ENCODE data around the gene ATG4C. TPM values are rescaled to one million over a fixed set of nuclear protein-coding genes. Genes with fewer than 3 reads are reported as not detected.
"Not testable (repeated sequence)": the region's sequence is repeated elsewhere in the genome, so short reads cannot be mapped to it uniquely, and the experiment has no call there.

ATG4C gene
- total RNA-seq, 1 donor from 2014 or later = 4.2 TPM

DNA sequence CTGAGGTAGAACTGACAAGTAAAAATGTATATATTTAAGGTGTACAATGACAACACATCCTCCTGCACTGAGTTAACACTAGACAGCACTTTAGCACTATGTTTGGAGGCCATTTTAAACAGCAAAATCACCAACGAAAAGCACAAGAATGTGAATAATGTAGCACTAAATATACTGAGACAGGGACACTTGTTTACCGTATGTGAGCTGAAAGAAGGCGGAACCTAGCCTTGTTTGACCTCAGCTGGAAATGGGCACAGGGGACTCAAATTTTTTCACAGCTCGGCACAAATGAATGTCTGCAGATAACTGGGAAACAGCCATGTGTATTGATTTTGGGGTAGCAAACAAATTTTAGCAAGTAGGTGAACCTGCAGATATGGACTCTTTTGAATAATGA, 18.0 kb upstream of the ATG4C start:
- Histone ChIP-seq H3K36me3 (ENCODE audit: control insufficient read depth, insufficient read depth, low read length) (no peaks in the 10 kb centered on the region), H3K4me3 (ENCODE audit: low read depth, low read length) (no peak overlapping the region), H3K27me3 (ENCODE audit: control insufficient read depth, insufficient read depth, low read length) (no peaks in the 10 kb centered on the region)
- FAIRE-seq (no peak), DNase-seq (ENCODE audit: low read depth) (no peak)
- TF ChIP-seq, protein P1, sequence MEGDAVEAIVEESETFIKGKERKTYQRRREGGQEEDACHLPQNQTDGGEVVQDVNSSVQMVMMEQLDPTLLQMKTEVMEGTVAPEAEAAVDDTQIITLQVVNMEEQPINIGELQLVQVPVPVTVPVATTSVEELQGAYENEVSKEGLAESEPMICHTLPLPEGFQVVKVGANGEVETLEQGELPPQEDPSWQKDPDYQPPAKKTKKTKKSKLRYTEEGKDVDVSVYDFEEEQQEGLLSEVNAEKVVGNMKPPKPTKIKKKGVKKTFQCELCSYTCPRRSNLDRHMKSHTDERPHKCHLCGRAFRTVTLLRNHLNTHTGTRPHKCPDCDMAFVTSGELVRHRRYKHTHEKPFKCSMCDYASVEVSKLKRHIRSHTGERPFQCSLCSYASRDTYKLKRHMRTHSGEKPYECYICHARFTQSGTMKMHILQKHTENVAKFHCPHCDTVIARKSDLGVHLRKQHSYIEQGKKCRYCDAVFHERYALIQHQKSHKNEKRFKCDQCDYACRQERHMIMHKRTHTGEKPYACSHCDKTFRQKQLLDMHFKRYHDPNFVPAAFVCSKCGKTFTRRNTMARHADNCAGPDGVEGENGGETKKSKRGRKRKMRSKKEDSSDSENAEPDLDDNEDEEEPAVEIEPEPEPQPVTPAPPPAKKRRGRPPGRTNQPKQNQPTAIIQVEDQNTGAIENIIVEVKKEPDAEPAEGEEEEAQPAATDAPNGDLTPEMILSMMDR (IDR thresholded peaks at IDR 0.05; ENCODE audit: insufficient read depth, low read length, severe bottlenecking) = no peak

DNA sequence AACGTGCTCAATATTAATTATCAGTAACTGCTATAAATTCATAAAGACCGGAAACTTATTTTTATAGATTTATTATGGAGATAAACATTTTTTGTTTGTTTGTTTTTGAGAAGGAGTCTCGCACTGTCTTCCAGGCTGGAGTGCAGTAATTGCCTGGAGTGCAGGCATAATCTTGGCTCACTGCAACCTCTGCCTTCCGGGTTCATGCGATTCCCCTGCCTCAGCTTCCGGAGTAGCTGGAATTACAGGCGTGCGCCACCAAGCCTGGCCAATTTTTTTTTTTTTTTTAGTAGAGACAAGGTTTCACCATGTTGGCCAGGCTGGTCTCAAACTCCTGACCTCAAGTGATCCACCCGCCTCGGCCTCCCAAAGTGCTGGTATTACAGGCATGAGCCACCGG, 15.4 kb upstream of the ATG4C start:
- not testable (repeated sequence) for DNase-seq (ENCODE audit: low read depth); H3K27me3 ChIP-seq (ENCODE audit: control insufficient read depth, insufficient read depth, low read length); FAIRE-seq; H3K4me3 ChIP-seq (ENCODE audit: low read depth, low read length); H3K36me3 ChIP-seq (ENCODE audit: control insufficient read depth, insufficient read depth, low read length)

DNA sequence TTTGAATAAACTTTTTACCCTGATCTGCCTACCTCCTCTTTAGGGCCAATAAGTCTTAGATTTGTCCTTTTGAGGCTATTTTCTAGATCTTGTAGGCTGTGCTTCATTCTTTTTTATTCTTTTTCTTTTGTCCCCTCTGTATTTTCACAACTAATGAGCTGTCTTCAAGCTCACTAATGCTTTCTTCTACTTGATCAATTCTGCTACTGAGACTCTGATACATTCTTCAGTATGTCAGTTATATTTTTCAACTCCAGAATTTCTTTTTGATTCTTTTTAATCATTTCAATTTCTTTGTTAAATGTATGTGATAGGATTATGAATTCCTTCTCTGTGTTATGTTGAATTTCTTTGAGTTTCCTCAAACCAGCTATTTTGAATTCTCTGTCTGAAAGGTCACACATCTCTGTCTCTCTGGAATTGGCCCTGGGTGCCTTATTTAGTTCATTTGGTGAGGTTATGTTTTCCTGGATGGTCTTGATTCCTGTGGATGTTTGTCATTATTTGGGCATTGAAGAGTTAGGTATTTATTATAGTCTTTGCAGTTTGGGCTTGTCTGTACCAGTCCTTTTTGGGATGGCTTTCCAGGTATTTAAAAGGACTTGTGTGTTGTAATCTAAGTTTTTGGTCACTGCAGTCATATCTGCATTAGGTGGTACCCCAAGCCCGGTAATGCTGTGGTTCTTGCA, 11.2 kb upstream of the ATG4C start:
- DNase-seq (ENCODE audit: low read depth) = no peak
- no peak for FAIRE-seq
- TF ChIP-seq, protein P1 (IDR thresholded peaks at IDR 0.05; ENCODE audit: insufficient read depth, low read length, severe bottlenecking) = no peak

DNA sequence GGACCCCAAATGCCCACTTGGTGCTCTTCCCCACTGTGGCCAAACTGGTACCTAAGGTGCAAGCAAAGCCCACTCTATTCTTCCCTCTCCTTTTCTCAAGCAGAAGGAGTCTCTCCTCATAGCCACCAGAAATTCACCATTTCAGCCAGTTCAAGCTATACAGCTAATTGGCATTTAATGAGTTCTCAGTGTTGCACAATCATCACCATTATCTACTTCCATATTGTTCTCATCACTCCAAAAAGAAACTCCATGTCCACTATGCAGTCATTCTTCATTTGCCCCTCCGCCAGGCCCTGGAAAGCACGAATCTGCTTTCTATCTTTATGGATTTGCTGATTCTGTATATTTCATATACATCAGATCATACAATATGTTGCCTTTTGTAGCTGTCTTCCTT, 9.9 kb upstream of the ATG4C start:
- no peak overlapping the region for H3K4me3 ChIP-seq (ENCODE audit: low read depth, low read length)
- TF ChIP-seq, protein P1 (IDR thresholded peaks at IDR 0.05; ENCODE audit: insufficient read depth, low read length, severe bottlenecking) = no peak
- no peaks in the 10 kb centered on the region for H3K27me3 ChIP-seq (ENCODE audit: control insufficient read depth, insufficient read depth, low read length)
- no peak for FAIRE-seq
- no peaks in the 10 kb centered on the region for H3K36me3 ChIP-seq (ENCODE audit: control insufficient read depth, insufficient read depth, low read length)
- DNase-seq (ENCODE audit: low read depth) = no peak

More for the DNA sequence above, 11.2 kb upstream of the ATG4C start:
- no peaks in the 10 kb centered on the region for H3K27me3 ChIP-seq (ENCODE audit: control insufficient read depth, insufficient read depth, low read length)
- H3K4me3 ChIP-seq (ENCODE audit: low read depth, low read length) = no peak overlapping the region
- H3K36me3 ChIP-seq (ENCODE audit: control insufficient read depth, insufficient read depth, low read length) = no peaks in the 10 kb centered on the region

DNA sequence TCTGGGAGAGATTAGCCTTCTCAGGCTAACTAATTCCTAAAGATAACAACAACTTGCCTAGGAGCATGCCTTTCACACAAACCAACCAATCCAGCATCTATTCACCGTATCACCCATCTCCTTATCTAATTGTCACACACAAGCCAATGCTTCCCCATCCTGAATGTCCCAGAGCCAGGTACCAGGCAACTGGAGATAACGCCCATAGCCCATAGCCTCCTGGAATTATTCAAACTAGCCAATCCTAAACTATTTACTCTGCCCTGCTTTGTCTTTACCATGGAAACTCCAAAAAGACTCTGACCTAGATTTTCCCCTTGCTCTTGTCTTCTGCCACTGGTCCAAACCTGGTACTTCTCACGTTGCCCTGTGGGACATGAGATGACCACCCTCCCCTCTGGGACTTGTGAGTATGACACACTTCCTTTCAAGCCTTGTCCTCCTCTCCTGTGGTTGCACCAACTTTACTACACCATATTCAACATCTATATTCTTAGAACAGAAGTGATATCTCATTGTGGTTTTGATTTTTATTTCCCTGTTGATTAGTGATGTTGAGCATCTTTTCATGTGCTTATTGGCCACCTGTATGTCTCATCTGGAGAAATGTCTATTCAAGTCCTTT, 8.8 kb upstream of the ATG4C start:
- FAIRE-seq (no peak), DNase-seq (ENCODE audit: low read depth) (no peak)
- H3K4me3 ChIP-seq (ENCODE audit: low read depth, low read length) = no peak overlapping the region
- TF ChIP-seq, protein P1 (IDR thresholded peaks at IDR 0.05; ENCODE audit: insufficient read depth, low read length, severe bottlenecking) = no peak
- no peaks in the 10 kb centered on the region for H3K27me3 ChIP-seq (ENCODE audit: control insufficient read depth, insufficient read depth, low read length)
- no peaks in the 10 kb centered on the region for H3K36me3 ChIP-seq (ENCODE audit: control insufficient read depth, insufficient read depth, low read length)

DNA sequence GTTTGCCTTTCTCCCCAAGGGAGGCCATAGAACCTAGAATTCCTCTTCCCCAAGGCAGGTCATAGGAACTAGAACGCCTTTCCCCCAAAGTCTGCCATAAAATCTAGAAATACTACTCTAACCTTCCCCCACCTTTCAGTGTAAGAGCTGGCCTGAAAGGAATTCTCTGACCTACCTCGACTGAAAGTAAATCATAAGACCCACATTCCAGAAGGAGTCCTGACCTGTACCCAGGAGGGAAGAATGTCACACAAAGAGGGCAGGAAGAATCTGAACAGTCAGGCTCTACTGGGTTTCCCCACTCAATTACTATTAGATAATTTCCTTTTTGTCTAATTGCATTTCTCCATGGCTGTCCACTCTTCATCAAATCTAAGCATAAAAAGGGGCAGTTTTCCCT, 5.7 kb upstream of the ATG4C start:
- H3K27me3 ChIP-seq (ENCODE audit: control insufficient read depth, insufficient read depth, low read length) = no peaks in the 10 kb centered on the region
- no peak overlapping the region for H3K4me3 ChIP-seq (ENCODE audit: low read depth, low read length)
- DNase-seq (ENCODE audit: low read depth) (peak; percentile 61), FAIRE-seq (no peak)
- H3K36me3 ChIP-seq (ENCODE audit: control insufficient read depth, insufficient read depth, low read length) = no peaks in the 10 kb centered on the region
- TF ChIP-seq, protein P1 (IDR thresholded peaks at IDR 0.05; ENCODE audit: insufficient read depth, low read length, severe bottlenecking) = no peak

Data from bronchial epithelial cell (primary cell).